DOHH2 (cell line): ENCODE results near the gene ABCA1.

ENCODE experiments used
- EZH2phosphoT487 ChIP-seq: fragments of 200-600 bp; sonication (generic); IDR thresholded peaks from 2 replicates; pipeline ENCODE4 v1.6.1; 2017; ENCODE audit warnings: borderline replicate concordance, mild to moderate bottlenecking, antibody characterized with exemption, low read length, moderate library complexity, mixed read lengths
- TF ChIP-seq, protein P1 (sequence below): fragments of 200-600 bp; sonication (generic); IDR thresholded peaks from one replicate; pipeline ENCODE4 v1.5.1; 2014; ENCODE audit warnings: antibody characterized with exemption, mild to moderate bottlenecking, low read depth, low read length; ENCODE audit not compliant: poor library complexity, severe bottlenecking

- TF ChIP-seq, protein P1, sequence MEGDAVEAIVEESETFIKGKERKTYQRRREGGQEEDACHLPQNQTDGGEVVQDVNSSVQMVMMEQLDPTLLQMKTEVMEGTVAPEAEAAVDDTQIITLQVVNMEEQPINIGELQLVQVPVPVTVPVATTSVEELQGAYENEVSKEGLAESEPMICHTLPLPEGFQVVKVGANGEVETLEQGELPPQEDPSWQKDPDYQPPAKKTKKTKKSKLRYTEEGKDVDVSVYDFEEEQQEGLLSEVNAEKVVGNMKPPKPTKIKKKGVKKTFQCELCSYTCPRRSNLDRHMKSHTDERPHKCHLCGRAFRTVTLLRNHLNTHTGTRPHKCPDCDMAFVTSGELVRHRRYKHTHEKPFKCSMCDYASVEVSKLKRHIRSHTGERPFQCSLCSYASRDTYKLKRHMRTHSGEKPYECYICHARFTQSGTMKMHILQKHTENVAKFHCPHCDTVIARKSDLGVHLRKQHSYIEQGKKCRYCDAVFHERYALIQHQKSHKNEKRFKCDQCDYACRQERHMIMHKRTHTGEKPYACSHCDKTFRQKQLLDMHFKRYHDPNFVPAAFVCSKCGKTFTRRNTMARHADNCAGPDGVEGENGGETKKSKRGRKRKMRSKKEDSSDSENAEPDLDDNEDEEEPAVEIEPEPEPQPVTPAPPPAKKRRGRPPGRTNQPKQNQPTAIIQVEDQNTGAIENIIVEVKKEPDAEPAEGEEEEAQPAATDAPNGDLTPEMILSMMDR: no peak
- TF ChIP-seq EZH2phosphoT487: no peak
Observed at GRCh38 chr9:104826911-104827310, 101.0 kb downstream of the ABCA1 start.
